Measurements from ENCODE around the gene MYOCD.
"Not testable (repeated sequence)": the region's sequence is repeated elsewhere in the genome, so short reads cannot be mapped to it uniquely, and the experiment has no call there.

MYOCD gene

GRCh38 chr17:12665263-12666210 lies at the start of gene MYOCD:
MYOCD (plus strand) TSS chr17:12665890; CDS start chr17:12666189, 299 bp downstream.
- no peak for DNase-seq (ENCODE audit: low spot score)

- DNase-seq (ENCODE audit: low spot score) = no peak
Observed at GRCh38 chr17:12616161-12616560, 49.5 kb upstream of the MYOCD start.

- DNase-seq (ENCODE audit: low spot score) = no peak
Observed at GRCh38 chr17:12618557-12618956, 47.1 kb upstream of the MYOCD start.

- DNase-seq (ENCODE audit: low spot score) = no peak
Observed at GRCh38 chr17:12619459-12620199, 46.1 kb upstream of the MYOCD start.

GRCh38 chr17:12620200-12620720 lies 45.4 kb upstream of the MYOCD start:
- no peak for DNase-seq (ENCODE audit: low spot score)

- no peak for DNase-seq (ENCODE audit: low spot score)
Observed at GRCh38 chr17:12622726-12623125, 43.0 kb upstream of the MYOCD start.

GRCh38 chr17:12623220-12623848 lies 42.4 kb upstream of the MYOCD start:
- no peak for DNase-seq (ENCODE audit: low spot score)

GRCh38 chr17:12624211-12624610 lies 41.5 kb upstream of the MYOCD start:
- DNase-seq (ENCODE audit: low spot score) = no peak

GRCh38 chr17:12625092-12625491 lies 40.6 kb upstream of the MYOCD start:
- no peak for DNase-seq (ENCODE audit: low spot score)

- DNase-seq (ENCODE audit: low spot score) = no peak
Observed at GRCh38 chr17:12627177-12627629, 38.5 kb upstream of the MYOCD start.

GRCh38 chr17:12627781-12628451 lies 37.8 kb upstream of the MYOCD start:
- no peak for DNase-seq (ENCODE audit: low spot score)

- DNase-seq (ENCODE audit: low spot score) = no peak
Observed at GRCh38 chr17:12631076-12631475, 34.6 kb upstream of the MYOCD start.

GRCh38 chr17:12632785-12633184 lies 32.9 kb upstream of the MYOCD start:
- no peak for DNase-seq (ENCODE audit: low spot score)

- DNase-seq (ENCODE audit: low spot score) = no peak
Observed at GRCh38 chr17:12634789-12635414, 30.8 kb upstream of the MYOCD start.

- not testable (repeated sequence) for DNase-seq (ENCODE audit: low spot score)
Observed at GRCh38 chr17:12635996-12636395, 29.7 kb upstream of the MYOCD start.

GRCh38 chr17:12637015-12637414 lies 28.7 kb upstream of the MYOCD start:
- DNase-seq (ENCODE audit: low spot score) = no peak

GRCh38 chr17:12637745-12638651 lies 27.7 kb upstream of the MYOCD start:
- no peak for DNase-seq (ENCODE audit: low spot score)

- DNase-seq (ENCODE audit: low spot score) = no peak
Observed at GRCh38 chr17:12640364-12640763, 25.3 kb upstream of the MYOCD start.

- no peak for DNase-seq (ENCODE audit: low spot score)
Observed at GRCh38 chr17:12641084-12641483, 24.6 kb upstream of the MYOCD start.

- no peak for DNase-seq (ENCODE audit: low spot score)
Observed at GRCh38 chr17:12642034-12642433, 23.7 kb upstream of the MYOCD start.

Data from hematopoietic multipotent progenitor cell treated with erythropoietin and hydrocortisone succinate and interleukin-3 and kit ligand, for 17 days (in vitro differentiated cells).